Activated T-cell treated with anti-CD3 and anti-CD28 coated beads, Interleukin-2, amount 50 U/mL, for 1 hour (primary cell): ENCODE measurements around the gene NUFIP1.
"Not testable (repeated sequence)": the region's sequence is repeated elsewhere in the genome, so short reads cannot be mapped to it uniquely, and the experiment has no call there.

Source experiments
- DNase-seq: peaks from one replicate; pipeline ENCODE4 v3.0.0-alpha.2; 2020

Gene NUFIP1

DNA sequence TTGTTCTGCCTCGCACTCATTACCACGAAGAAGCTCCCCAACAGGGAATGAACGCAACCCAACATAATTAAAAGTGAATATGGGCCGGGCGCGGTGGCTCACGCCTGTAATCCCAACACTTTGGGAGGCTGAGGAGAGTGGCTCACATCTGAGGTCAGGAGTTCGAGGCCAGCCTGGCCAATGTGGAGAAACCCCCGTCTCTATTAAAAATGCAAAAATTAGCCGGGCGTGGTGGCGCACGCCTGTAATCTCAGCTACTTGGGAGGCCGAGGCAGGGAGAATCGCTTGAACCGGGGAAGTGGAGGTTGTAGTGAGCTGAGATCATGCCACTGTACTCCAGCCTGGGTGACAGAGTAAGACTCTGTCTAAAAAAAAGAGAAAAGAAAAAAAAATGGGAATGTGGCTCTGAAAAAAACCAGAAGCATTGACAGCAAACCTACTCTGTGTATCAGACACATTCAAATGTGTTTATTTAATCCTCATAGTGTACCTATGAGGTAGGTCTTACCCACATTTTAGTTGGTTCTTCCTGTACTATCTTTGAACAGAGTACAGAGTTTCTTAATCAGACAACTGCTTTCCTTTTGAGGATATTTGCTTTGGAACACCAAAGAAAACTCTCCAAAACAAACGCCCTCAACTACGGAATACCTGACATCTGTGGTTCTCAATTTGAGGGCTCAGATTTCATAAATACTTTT lies 70.0 kb downstream of the NUFIP1 start:
- DNase-seq, result no peak

DNA sequence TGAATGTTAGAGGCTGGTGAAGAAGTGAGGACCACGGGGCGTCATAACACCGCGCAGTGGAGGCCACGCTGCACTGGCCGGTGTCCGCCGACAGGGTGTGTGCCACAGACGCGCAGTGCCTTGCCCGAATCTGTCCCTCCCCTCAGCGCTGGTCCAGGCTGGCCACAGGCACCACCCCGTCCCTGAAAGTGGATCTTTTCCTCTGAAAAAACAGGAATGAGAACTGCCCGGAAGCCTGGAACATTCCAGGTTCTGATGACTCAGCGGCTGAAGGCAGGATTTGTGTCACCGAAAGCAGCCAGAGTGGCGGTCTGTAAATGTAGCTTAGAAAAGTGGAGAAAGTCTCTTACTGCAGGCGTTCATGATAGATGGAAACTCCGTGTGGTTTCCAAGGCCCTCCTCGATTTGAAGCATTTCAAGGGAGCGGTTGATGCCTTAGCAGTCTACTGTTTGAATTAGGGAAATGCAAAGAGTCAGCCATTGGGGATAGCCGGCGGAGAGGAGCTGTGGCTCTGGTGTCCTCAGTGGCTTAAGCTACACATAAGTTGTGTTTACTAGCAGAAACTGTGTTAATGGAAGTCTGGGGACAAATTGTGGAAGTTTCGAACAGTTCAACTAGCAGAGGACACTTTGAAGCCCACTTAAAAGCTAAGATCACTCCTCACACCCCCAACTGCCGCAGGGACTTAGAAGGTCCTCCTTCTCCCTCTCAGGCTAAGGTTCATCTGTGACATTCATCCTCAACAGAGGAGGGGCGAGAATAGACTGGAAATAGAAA lies 70.8 kb downstream of the NUFIP1 start:
- DNase-seq, result peak; percentile 81

GRCh38 chr13:44917589-44918325 lies 71.5 kb downstream of the NUFIP1 start:
- peak; percentile 98 for DNase-seq

GRCh38 chr13:44912278-44913016 lies 76.8 kb downstream of the NUFIP1 start:
- DNase-seq, result no peak

GRCh38 chr13:44908712-44909111 lies 80.6 kb downstream of the NUFIP1 start:
- DNase-seq, result no peak

- DNase-seq, result no peak
Measured at GRCh38 chr13:44908266-44908665, 81.0 kb downstream of the NUFIP1 start.

GRCh38 chr13:44906713-44907112 lies 82.6 kb downstream of the NUFIP1 start:
- no peak for DNase-seq

DNA sequence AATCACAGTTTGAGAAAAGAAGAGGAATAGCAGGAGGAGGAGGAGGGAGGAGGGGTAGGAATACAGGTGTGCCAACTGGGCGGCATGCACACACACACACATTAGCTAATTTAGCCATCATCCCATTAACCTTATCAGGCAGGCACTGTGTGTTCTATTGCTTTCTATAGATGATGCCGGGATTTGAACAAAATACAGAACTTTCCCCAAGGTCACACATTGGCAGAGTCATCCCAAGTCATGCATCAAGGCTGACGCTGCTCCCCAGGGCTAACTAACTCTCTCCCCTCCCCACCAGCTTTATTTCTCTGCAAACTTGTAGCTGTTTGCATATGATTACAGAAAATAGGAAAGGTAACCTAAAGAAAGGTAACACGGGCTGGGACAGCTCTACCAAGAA lies 83.0 kb downstream of the NUFIP1 start:
- no peak for DNase-seq

GRCh38 chr13:44905556-44905955 lies 83.7 kb downstream of the NUFIP1 start:
- DNase-seq, result no peak

GRCh38 chr13:44904967-44905366 lies 84.3 kb downstream of the NUFIP1 start:
- DNase-seq, result no peak

DNA sequence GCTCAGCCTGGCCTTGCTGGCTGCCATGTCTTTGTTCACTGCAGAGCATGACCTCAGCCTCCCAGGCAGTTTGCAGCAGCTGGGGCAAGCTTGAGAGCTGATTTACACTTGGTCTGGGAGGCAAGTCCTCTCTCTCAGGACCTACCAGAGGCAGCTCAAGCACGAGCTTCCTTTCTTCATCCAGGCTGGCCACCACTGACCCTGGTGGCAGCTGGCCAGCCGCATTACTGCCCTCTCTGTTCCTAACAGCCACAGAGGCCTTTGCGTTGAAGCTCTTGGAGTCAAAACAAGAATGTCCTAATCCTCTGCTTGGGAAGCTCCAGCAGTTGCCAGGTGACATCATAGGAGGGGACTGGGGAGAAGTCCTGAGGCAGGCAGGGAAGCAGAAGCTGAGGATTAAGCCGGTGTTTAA lies 85.7 kb downstream of the NUFIP1 start:
- no peak for DNase-seq

DNA sequence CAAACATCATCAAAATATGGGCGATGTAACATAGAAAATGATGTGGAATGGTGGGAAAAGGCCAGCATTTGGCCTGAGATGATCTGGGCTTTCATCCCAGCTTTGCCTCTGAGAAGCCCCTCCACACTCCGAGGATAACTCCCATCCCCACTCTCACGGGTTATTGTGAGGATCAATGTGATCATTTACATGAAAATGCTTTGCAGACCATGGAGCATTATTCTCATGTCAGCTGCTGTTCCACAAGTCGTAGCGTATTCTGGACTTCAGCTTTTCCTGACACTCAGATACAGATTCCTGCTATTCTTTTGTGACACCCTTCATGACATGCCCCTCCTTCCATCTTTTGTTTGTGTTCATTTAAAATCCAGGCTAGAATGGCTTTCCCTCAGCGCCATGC lies 86.5 kb downstream of the NUFIP1 start:
- DNase-seq, result no peak

GRCh38 chr13:44899967-44900366 lies 89.3 kb downstream of the NUFIP1 start:
- no peak for DNase-seq

DNA sequence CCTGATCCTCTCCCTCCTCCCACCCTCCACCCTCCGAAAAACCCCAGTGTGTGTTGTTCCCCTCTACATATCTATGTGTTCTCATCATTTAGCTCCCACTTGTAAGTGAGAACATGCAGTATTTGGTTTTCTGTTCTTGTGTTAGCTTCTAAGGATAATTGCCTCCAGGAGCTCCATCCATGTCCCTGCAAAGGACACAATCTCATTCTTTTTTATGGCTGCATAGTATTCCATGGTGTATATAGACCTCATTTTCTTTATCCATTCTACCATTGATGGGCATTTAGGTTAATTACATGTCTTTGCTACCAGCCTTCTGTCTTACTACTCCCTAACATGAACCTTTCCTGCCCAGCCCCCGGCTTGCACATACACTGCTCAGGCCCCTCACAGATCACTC lies 91.0 kb downstream of the NUFIP1 start:
- not testable (repeated sequence) for DNase-seq

DNA sequence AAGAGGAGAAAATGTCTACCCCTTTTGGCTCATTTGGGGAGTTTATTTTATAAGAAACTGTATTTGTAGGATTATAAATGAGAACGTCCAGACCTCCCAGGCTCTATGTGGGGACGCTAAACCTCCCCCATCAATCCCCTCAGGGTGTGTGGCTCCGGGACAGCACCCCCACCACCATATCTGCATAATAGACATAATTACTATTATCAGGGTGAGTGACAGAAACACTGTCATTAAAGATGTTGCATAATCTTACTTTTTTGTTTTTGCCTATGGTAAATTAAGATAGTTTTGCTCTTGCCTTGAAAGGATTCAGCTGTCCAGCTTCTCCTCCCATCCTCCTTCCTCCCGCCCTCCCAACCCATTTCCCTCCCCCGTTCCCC lies 93.3 kb downstream of the NUFIP1 start:
- DNase-seq, result no peak

DNA sequence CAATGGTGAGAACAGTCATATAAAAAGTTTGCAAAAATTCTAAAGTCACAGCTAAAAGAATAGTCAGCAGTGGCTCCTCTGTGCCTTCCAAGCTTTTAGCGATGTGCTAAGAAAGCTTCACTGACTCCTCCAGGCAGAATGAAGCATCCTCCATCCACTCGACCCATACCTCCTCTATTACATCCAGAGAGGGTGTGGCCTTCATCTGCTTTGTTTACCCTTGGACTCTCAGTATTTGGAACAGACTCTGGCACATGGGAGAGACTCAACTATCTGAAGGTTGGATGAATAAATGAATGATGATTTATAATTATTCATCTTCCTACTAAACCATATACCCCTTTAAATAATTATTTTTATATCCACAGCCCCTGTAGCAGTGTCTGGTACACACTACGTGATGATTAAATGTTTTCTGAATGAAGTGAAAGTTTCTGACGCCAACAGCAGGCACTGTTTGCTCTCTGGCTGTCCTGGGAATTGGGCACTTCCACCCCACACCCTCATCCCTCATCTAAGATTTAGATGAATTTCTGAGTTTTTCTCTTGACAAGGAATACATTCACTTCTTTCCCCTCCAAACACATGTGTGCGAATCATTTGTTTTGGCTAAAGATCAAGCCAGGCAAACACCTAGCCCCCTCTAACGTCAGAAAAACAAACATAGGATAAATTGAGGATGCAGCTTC lies 93.9 kb downstream of the NUFIP1 start:
- DNase-seq, result no peak

DNA sequence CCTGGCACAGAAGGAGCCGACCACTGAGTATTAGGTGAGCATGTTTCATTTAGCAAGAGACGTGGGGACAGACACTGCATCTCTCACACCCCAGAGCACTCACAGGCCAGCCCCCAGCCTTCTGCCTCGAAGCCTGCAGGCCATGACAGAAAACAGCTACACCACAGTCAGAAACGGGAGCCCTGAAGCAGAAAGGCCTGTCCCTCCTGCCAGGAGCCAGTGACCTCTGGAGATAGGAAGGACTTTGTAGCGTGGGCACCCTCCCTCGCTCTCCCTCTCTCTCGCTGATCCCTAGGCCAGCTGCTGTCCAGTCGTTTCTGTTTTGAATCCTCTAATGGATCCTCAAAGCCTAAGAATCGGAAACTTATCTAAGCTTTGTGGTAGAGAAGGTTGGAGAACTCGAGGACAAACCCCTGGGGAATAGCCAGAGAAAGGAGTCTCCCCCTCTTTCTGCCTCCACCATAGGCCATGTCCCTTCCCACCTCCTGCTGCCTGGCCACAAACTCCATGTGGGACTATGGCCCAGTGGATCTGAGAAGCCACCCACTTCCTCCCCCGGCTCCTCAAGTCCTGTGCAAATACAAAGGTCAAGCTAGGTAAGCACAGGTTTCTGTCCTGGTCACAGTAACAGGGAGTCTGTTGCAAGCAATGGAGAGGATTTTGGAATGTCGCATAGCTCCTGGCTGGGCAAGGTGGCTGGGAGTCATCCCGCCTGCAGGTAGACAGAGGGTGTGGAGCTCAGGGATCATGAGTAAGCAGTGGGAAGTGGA lies 95.1 kb downstream of the NUFIP1 start:
- no peak for DNase-seq
